Kidney (tissue), 14 donors: ENCODE results near the gene AGL. TPM values are rescaled to one million over a fixed set of nuclear protein-coding genes. Genes with fewer than 3 reads are reported as not detected.

Experiments used
- DNase-seq, 5 donors: peaks; one replicate each; pipeline ENCODE4 v3.0.0-alpha.2; 2013 to 2020
- FAIRE-seq: peaks from 2 replicates; lab custom pipeline; 2012; peaks lifted over from hg19 to GRCh38; lab: Jason Lieb, UNC
- H3K27ac ChIP-seq, 2 donors: one replicate each; pipeline ENCODE4 v1.7.0; 2013; ENCODE audit warnings: low read depth in 2 of 2, low read length in 2 of 2, inconsistent platforms in 1 of 2
- H3K27me3 ChIP-seq: one replicate; pipeline ENCODE4 v1.7.1; 2013; ENCODE audit warnings: low read length, inconsistent platforms; ENCODE audit not compliant: control insufficient read depth, insufficient read depth
- H3K36me3 ChIP-seq, 3 donors: one replicate each; pipeline versions ENCODE4 v1.7.0 to v1.7.1; 2013; ENCODE audit warnings: low read length in 3 of 3, control low read depth in 1 of 3, inconsistent platforms in 1 of 3; ENCODE audit not compliant: insufficient read depth in 3 of 3, control insufficient read depth in 2 of 3
- H3K4me1 ChIP-seq, 3 donors: one replicate each; pipeline versions ENCODE4 v1.7.0 to v1.7.1; 2013; ENCODE audit warnings: low read length in 3 of 3, inconsistent platforms in 1 of 3, low read depth in 1 of 3; ENCODE audit not compliant: control insufficient read depth in 2 of 3, insufficient read depth in 2 of 3
- H3K4me3 ChIP-seq, 3 donors: one replicate each; pipeline versions ENCODE4 v1.7.0 to v1.8.1; 2013; ENCODE audit warnings: low read length in 3 of 3, control low read depth in 1 of 3, inconsistent platforms in 1 of 3
- H3K9ac ChIP-seq, 3 donors: one replicate each; pipeline versions ENCODE4 v1.7.0 to v1.7.1; 2013; ENCODE audit warnings: low read length in 3 of 3, control low read depth in 1 of 3, inconsistent platforms in 1 of 3
- H3K9me3 ChIP-seq, 3 donors: one replicate each; pipeline versions ENCODE4 v1.7.0 to v1.7.1; 2013; ENCODE audit warnings: low read length in 3 of 3, control low read depth in 1 of 3, inconsistent platforms in 1 of 3; ENCODE audit not compliant: control insufficient read depth in 2 of 3, insufficient read depth in 1 of 3
- CTCF ChIP-seq: IDR thresholded peaks from 3 replicates; pipeline ENCODE4 v1.5.1; 2012; ENCODE audit warnings: mild to moderate bottlenecking, moderate library complexity, borderline replicate concordance; ENCODE audit not compliant: insufficient read depth; ENCODE audit errors: extremely low read depth
- intact Hi-C: fragments of 100-400 bp; cut with DNase I; formaldehyde crosslinking; loops from one replicate; pipeline ENCODE4 v1.11.1; 2022
- polyA plus RNA-seq: library from polyadenylated mRNA; stranded (reverse); fragments of 350-450 nt; fragmentation: Illumina TruSeq; extraction: RNeasy Lipid Tissue Mini Kit (QIAGEN cat#74804); gene quantifications from one replicate; pipeline ENCODE4 v1.2.3, GENCODE V29; 2014; ENCODE audit warnings: low read depth, low replicate concordance; ENCODE audit not compliant: insufficient read depth
- total RNA-seq: library from RNA; stranded (reverse); fragmentation: NEBNext Ultra II Directional; extraction: Animal tissue kit (Norgen Biotek cat#: 25700); gene quantifications from one replicate; pipeline ENCODE4 v1.2.1, GENCODE V29; 2021
- donor health status: control.
- donor health status: control.
- donor health status: control.
- donor health status: control.
- donor health status: control.
- donor health status: DM: yes; HTN: yes; CAD: no.
- donor health status: Normal renal cell carcinoma (clear cell type).

AGL gene
- total and polyA plus RNA-seq, 2 donors from 2014 or later = 9.1 to 19.8 TPM

GRCh38 chr1:99917214-99917613 is 67.1 kb downstream of the AGL start:
- H3K27me3 ChIP-seq = no peaks in the 10 kb centered on the region
- H3K27ac ChIP-seq = no peak overlapping the region
- no peak for TF ChIP-seq CTCF
- intact Hi-C loops = no loop called here
- H3K9me3 ChIP-seq = no peaks in the 10 kb centered on the region
- no peaks in the 10 kb centered on the region for H3K4me1 ChIP-seq
- H3K9ac ChIP-seq = no peak overlapping the region
- no peak for FAIRE-seq
- no peak overlapping the region for H3K4me3 ChIP-seq
- H3K36me3 ChIP-seq = peaks cover 0 to 17% (median 11%) of the 10 kb centered on the region in 3 donors
- DNase-seq = no peak

GRCh38 chr1:99919220-99919619 is 69.1 kb downstream of the AGL start:
- no peaks in the 10 kb centered on the region for H3K9me3 ChIP-seq
- no peak overlapping the region for H3K4me3 ChIP-seq
- peaks cover 0 to 8% (median 8%) of the 10 kb centered on the region in 3 donors for H3K36me3 ChIP-seq
- no peak overlapping the region for H3K27ac ChIP-seq
- no peak for FAIRE-seq
- H3K27me3 ChIP-seq = no peaks in the 10 kb centered on the region
- H3K4me1 ChIP-seq = no peaks in the 10 kb centered on the region
- TF ChIP-seq CTCF = no peak
- no peak for DNase-seq
- H3K9ac ChIP-seq = no peak overlapping the region
- intact Hi-C loops = no loop called here

GRCh38 chr1:99934801-99935200 is 84.6 kb downstream of the AGL start:
- Histone ChIP-seq H3K9me3 (no peaks in the 10 kb centered on the region), H3K9ac (no peak overlapping the region), H3K4me3 (no peak overlapping the region), H3K27ac (no peak overlapping the region), H3K27me3 (no peaks in the 10 kb centered on the region), H3K36me3 (no peaks in the 10 kb centered on the region), H3K4me1 (no peaks in the 10 kb centered on the region)
- no peak for DNase-seq
- no peak for FAIRE-seq
- intact Hi-C loops = no loop called here
- no peak for TF ChIP-seq CTCF

- H3K27me3 ChIP-seq = no peaks in the 10 kb centered on the region
- no peak overlapping the region for H3K9ac ChIP-seq
- no peak overlapping the region for H3K27ac ChIP-seq
- no peak for TF ChIP-seq CTCF
- DNase-seq (no peak), FAIRE-seq (no peak)
- no peak overlapping the region for H3K4me3 ChIP-seq
- H3K4me1 ChIP-seq = no peaks in the 10 kb centered on the region
- intact Hi-C loops = no loop called here
- H3K9me3 ChIP-seq = no peaks in the 10 kb centered on the region
- no peaks in the 10 kb centered on the region for H3K36me3 ChIP-seq
Measured at GRCh38 chr1:99935534-99935933, 85.4 kb downstream of the AGL start.
